DOHH2 (cell line): ENCODE measurements around the gene GPR107.

Experiments
- EZH2phosphoT487 ChIP-seq: fragments of 200-600 bp; sonication (generic); IDR thresholded peaks from 2 replicates; pipeline ENCODE4 v1.6.1; 2017; ENCODE audit warnings: borderline replicate concordance, mild to moderate bottlenecking, antibody characterized with exemption, low read length, moderate library complexity, mixed read lengths
- TF ChIP-seq, protein P1 (sequence below): fragments of 200-600 bp; sonication (generic); IDR thresholded peaks from one replicate; pipeline ENCODE4 v1.5.1; 2014; ENCODE audit warnings: antibody characterized with exemption, mild to moderate bottlenecking, low read depth, low read length; ENCODE audit not compliant: poor library complexity, severe bottlenecking

DNA sequence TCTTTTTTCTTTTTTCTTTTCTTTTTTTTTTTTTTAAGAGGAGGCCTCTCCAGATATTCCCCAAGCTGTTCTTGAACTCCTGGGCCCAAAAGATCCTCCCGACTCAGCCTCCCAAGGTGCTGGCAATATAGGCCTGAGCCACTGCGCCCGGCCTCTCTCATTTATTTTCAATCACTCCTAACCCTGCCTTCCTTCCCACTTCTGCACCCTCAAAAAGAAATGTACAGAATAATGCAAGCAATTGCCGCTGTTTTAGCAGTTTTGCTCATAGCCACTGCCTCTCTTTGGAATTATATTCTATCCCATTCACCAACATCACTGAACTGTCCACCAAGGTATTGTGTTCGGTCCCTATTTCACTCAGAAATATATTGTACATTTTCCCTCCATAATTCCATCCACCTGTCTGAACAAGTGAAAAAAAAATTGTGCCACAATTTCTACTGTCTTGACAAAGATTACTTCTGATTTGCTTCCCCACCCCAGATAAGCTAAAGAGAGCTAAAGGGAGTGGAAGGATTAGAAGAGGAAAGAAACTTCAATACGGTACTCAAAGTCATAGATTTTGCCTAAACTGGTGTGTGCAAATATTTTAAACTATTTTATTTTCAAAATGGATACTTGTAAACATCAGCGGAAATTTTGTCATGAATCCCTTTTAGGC, 12.6 kb upstream of the GPR107 start:
- TF ChIP-seq, protein P1, sequence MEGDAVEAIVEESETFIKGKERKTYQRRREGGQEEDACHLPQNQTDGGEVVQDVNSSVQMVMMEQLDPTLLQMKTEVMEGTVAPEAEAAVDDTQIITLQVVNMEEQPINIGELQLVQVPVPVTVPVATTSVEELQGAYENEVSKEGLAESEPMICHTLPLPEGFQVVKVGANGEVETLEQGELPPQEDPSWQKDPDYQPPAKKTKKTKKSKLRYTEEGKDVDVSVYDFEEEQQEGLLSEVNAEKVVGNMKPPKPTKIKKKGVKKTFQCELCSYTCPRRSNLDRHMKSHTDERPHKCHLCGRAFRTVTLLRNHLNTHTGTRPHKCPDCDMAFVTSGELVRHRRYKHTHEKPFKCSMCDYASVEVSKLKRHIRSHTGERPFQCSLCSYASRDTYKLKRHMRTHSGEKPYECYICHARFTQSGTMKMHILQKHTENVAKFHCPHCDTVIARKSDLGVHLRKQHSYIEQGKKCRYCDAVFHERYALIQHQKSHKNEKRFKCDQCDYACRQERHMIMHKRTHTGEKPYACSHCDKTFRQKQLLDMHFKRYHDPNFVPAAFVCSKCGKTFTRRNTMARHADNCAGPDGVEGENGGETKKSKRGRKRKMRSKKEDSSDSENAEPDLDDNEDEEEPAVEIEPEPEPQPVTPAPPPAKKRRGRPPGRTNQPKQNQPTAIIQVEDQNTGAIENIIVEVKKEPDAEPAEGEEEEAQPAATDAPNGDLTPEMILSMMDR: no peak
- TF ChIP-seq EZH2phosphoT487: no peak
